Kidney capillary endothelial cell (primary cell): Measurements from ENCODE around the gene ATP4A.
"Not testable (repeated sequence)": the region's sequence is repeated elsewhere in the genome, so short reads cannot be mapped to it uniquely, and the experiment has no call there.

ENCODE experiments used
- DNase-seq: peaks from one replicate; pipeline ENCODE4 v3.0.0-alpha.2; 2018; ENCODE audit warnings: low spot score

The ATP4A gene

GRCh38 chr19:35563207-35563829 is at the start of gene ATP4A:
ATP4A (minus strand) TSS chr19:35563658; CDS start chr19:35563629, 29 bp downstream.
- DNase-seq: no peak

- peak; percentile 92 for DNase-seq
Observed at GRCh38 chr19:35612559-35613321, 49.3 kb upstream of the ATP4A start, which contains the start of gene HAUS5. HAUS5 (plus strand) TSS chr19:35612735; CDS start chr19:35612795, 60 bp downstream.

GRCh38 chr19:35612224-35612558 is 48.7 kb upstream of the ATP4A start:
- no peak for DNase-seq

- no peak for DNase-seq
Observed at GRCh38 chr19:35609851-35610353, 46.4 kb upstream of the ATP4A start.

- DNase-seq: no peak
Observed at GRCh38 chr19:35608251-35608650, 44.8 kb upstream of the ATP4A start.

- no peak for DNase-seq
Observed at GRCh38 chr19:35607661-35608060, 44.2 kb upstream of the ATP4A start.

GRCh38 chr19:35607170-35607569 is 43.7 kb upstream of the ATP4A start:
- DNase-seq: not testable (repeated sequence)

- not testable (repeated sequence) for DNase-seq
Observed at GRCh38 chr19:35604436-35604835, 41.0 kb upstream of the ATP4A start.

- no peak for DNase-seq
Observed at GRCh38 chr19:35601971-35602370, 38.5 kb upstream of the ATP4A start.

GRCh38 chr19:35596366-35596999 is 33.0 kb upstream of the ATP4A start:
- no peak for DNase-seq

GRCh38 chr19:35595928-35596327 is 32.5 kb upstream of the ATP4A start:
- no peak for DNase-seq

GRCh38 chr19:35595026-35595425 is 31.6 kb upstream of the ATP4A start:
- DNase-seq: not testable (repeated sequence)

GRCh38 chr19:35592226-35592625 is 28.8 kb upstream of the ATP4A start:
- no peak for DNase-seq

- no peak for DNase-seq
Observed at GRCh38 chr19:35590875-35591274, 27.4 kb upstream of the ATP4A start.

- no peak for DNase-seq
Observed at GRCh38 chr19:35587321-35587720, 23.9 kb upstream of the ATP4A start.

- DNase-seq: no peak
Observed at GRCh38 chr19:35585848-35586247, 22.4 kb upstream of the ATP4A start, which contains the start of gene PMIS2. PMIS2 (plus strand) TSS chr19:35586173; CDS start chr19:35586260, 87 bp downstream.

GRCh38 chr19:35582760-35583159 is 19.3 kb upstream of the ATP4A start:
- no peak for DNase-seq

GRCh38 chr19:35578707-35579106 is 15.2 kb upstream of the ATP4A start:
- DNase-seq: no peak

GRCh38 chr19:35577918-35578317 is 14.5 kb upstream of the ATP4A start:
- no peak for DNase-seq

GRCh38 chr19:35571406-35571965 is 8.0 kb upstream of the ATP4A start:
- DNase-seq: no peak

GRCh38 chr19:35569281-35569781 is 5.9 kb upstream of the ATP4A start:
- no peak for DNase-seq

GRCh38 chr19:35566738-35567137 is 3.3 kb upstream of the ATP4A start:
- no peak for DNase-seq
